Measurements from ENCODE around the gene UBXN2A.

DNA sequence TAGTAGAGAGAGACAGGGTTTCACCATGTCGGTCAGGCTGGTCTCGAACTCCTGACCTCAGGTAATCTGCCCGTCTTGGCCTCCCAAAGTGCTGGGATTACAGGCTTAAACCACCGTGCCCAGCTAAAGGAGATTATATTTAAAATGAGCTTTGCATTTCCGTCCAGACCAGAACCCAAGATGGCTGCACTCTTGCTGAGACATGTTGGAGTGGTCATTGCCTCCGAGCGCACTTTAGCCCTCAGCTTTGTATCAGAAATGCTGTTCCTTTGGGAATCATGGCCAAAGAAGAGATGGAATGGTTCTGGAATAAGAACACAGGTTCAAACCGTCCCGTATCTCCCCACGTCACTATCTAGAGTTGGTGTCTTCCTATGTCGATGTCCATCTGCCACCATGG, 3.4 kb downstream of the UBXN2A start:
- TF ChIP-seq, protein P1, sequence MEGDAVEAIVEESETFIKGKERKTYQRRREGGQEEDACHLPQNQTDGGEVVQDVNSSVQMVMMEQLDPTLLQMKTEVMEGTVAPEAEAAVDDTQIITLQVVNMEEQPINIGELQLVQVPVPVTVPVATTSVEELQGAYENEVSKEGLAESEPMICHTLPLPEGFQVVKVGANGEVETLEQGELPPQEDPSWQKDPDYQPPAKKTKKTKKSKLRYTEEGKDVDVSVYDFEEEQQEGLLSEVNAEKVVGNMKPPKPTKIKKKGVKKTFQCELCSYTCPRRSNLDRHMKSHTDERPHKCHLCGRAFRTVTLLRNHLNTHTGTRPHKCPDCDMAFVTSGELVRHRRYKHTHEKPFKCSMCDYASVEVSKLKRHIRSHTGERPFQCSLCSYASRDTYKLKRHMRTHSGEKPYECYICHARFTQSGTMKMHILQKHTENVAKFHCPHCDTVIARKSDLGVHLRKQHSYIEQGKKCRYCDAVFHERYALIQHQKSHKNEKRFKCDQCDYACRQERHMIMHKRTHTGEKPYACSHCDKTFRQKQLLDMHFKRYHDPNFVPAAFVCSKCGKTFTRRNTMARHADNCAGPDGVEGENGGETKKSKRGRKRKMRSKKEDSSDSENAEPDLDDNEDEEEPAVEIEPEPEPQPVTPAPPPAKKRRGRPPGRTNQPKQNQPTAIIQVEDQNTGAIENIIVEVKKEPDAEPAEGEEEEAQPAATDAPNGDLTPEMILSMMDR (IDR thresholded peaks at IDR 0.05), result no peak
- no peak for TF ChIP-seq POLR2A (IDR thresholded peaks at IDR 0.05)

Measured in right lobe of liver (tissue), 4 donors.